Measurements from ENCODE around the gene ZNF564.
"Not testable (repeated sequence)": the region's sequence is repeated elsewhere in the genome, so short reads cannot be mapped to it uniquely, and the experiment has no call there.

ZNF564 gene

DNA sequence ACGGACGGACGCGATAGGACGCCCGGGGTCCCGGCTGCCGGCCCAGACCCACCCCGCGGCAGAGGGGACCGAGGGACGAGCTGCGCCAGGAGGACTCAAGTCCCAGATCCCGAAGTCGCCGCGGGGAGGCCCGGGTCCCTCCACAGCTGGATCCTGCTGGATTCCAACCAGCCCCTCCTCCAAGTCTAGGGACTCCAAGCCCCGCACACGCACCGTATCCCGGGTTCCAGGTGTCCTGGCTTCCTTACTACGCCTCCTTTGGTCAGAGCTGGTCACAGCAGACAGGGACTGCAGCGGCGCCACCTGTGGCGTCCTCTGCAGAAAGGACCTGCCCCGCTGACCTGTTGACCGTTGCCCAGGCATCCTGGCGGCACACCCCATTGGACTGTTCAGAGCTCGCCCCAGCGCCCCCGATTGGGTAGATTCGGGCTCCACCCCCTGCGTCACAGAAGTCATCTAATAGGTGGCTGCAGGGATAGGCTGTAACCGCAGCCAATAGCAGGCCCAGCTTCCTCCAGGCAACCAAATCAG lies 37.7 kb downstream of the ZNF564 start:
- FAIRE-seq, result no peak
- no peak for DNase-seq (ENCODE audit: insufficient read length, low spot score)

DNA sequence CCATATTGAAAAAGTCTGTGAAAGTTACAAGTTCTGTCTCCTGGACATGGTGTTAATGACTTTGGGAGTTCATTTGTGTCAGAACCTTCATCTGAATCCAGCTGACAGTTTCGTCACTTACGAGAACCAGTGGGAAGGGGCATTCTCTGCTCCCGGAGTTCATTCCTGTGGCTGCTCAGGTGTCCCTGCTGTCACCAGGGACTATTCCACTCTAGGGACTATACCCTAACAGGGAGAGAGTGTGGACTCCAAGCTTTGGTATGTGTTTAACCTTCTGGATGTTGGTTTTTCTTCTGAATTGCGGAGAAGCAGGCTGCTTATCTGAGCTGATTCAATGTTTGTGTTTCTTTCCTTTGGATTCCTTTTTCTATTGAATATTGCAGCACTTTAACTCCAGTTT lies 54.2 kb downstream of the ZNF564 start:
- no peak for FAIRE-seq

DNA sequence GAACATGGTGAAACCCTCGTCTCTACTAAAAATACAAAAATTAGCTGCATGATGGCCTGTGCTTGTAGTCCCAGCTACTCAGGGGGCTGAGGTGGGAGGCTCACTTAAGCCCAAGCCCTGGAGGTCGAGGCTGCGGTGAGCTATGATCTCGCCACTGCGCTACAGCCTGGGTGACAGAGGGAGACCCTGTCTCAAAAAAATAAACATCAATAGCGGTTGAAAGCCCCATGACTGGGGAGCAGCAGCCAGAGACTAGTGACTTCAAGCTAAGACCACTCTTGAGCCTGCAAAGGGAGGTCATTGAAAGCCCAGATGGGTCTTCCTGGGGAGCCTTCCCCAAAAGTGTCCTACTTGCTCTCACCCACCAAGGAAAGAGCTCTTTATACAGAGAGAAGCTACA lies 54.8 kb downstream of the ZNF564 start:
- no peak for DNase-seq (ENCODE audit: insufficient read length, low spot score)
- FAIRE-seq, result no peak

More for the DNA sequence above, 54.2 kb downstream of the ZNF564 start:
- DNase-seq (ENCODE audit: insufficient read length, low spot score), result no peak

DNA sequence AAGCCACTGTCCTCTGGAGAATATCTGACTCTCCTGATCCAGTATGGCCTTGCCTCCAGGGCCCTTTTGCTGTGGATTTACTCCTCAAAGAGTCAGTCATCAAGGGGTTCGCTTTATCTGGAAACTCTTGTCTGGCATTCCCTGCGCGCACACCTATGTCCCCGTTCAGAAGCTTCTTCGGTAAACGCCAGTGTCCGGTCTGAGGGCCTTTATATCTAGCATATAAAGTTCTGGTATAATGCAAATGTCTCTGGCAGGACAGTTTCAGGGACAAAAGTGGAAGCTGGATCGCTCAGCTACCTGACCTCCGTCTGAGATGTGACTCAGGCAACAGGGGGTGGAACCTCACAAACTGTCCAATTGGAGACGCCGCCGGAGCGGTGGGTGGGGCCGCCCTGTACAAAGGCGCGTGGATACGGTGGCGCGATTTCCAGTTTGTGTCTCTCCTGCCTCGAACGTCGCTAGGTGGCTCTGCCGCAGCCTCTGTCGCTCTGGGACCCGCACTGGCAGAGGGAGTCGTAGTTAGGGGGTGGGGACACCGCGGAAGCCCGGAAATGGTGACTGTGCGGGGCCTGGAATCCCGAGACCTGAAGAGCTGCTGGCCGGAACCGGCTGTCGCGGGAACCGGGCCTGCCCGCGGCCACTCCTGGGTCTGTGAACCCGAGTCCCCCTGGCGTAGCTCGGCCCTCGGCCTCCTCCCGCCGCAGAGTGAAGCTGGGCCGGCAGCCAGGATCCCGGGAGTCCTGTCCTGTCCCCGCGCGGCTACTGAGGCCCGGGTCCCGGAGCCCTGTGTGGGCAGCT lies 56.1 kb downstream of the ZNF564 start:
- DNase-seq (ENCODE audit: insufficient read length, low spot score), result peak; percentile 75
- FAIRE-seq, result peak; percentile 89

DNA sequence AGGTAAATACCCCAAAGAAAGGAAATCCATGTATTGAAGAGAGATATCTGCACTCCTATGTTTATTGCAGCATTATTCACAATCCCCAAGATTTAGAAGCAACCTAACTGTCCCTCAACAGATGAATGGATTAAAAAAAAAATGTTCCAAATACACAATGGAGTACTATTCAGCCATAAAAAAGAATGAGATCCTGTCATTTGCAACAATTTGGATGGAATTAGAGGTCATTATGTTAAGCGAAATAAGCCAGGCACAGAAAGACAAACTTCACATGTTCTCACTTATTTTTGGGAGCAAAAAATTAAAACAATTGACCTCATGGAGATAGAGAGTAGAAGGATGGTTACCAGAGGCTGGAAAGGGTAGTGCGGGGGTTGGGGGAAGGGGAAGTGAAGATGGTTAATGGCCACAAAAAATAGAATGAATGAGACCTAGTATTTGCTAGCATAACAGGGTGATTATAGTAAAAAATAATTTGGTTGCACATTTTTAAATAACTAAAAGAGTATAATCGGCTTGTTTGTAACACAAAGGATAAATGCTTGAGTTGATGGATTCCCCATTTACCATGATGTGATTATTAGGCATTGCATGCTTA lies 56.9 kb downstream of the ZNF564 start:
- DNase-seq (ENCODE audit: insufficient read length, low spot score) (no peak), FAIRE-seq (no peak)

DNA sequence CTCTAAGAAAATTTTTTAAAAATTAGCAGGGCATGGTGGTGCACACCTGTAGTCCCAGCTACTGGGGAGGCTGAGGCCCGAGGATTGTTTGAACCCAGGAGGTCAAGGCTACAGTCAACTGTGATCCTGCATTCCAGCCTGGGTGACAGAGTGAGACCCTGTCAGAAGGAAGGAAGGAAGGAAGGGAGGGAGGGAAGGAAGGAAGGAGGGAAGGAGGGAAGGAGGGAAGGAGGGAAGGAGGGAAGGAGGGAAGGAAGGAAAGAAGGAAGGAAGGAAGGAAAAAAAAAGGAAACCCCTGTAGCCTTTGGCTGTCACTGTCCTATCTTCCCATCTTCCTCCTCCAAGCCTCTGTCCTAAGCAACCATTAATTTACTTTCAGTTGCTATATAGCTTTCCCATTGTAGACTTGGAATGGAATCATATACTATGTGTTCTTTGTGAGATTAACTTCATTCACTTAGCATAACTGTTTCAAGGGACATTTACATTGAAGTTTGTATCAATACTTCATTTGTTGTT lies 65.0 kb downstream of the ZNF564 start:
- not testable (repeated sequence) for FAIRE-seq; DNase-seq (ENCODE audit: insufficient read length, low spot score)

DNA sequence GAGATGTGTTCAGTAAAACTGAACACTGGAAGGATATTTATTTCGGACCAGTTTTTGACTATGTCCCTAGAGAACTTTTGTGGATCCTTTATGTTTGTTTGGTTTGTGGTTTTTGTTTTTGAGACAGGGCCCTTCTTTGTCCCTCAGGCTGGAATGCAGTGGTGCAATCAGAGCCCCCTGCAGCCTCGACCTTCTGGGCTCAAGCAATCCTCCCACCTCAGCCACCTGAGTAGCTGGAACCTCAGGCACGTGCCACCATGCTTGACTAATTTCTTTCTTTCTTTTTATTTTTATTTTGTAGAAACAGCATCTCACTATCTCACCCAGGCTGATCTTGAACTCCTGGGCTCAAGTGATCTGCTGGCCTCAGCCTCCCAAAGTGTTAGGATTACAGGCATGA lies 65.7 kb downstream of the ZNF564 start:
- FAIRE-seq, result no peak
- DNase-seq (ENCODE audit: insufficient read length, low spot score), result no peak

DNA sequence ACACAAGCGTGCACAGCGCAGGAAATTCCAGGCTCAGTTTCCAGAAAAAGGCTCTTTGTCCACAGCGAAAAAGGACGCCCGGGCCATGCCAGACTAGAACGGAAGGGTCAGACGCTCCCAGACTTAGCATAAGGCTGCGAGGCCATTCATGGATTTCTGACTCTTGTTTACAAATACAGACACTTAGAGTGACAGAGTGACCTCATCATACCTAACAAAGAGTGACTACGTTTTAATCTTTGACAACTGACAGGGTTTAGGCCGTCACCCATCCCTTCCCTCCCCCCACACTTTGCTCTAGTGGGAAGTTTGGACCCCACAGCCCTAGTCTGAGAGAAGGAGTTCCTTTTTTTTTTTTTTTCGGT lies 66.2 kb downstream of the ZNF564 start:
- no peak for DNase-seq (ENCODE audit: insufficient read length, low spot score)
- no peak for FAIRE-seq

DNA sequence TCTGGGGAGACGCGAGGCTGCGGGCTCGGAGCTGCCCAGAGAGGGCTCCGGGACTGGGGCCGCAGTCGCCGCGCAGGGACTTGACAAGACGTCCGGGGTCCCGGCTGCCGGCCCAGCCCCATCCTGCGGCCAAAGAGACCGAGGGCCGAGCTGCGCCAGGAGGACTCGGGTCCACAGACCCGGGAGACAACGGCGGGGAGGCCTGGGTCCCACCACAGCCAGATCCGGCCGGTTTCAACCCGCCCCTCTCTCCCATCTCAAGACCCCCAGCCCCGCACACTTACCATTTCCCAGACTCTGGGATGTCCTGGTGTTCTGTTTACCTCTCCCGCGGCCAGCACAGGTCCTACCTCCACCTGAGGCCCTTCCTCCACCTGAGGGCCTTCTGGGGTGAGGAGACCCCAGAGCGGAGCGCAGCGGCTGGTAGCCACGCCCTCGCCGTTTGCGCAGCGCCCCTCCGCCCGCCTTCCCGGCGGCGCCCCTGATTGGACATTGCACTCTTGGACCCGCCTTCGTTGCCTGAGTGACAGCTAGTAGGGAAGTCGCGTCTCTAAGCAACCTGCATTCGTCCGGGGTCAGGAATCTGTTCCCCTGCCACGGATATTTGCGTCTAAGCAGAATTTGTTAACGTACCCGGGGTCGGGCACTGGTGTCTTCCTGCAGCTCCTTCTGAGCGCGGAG lies 66.8 kb downstream of the ZNF564 start, which contains the start of gene ZNF709:
TSS of gene ZNF709 (minus strand) at position 446 of the 681 bp plus-strand sequence. CDS start at position 287, 159 bp downstream.
- peak; percentile 98 for FAIRE-seq

DNA sequence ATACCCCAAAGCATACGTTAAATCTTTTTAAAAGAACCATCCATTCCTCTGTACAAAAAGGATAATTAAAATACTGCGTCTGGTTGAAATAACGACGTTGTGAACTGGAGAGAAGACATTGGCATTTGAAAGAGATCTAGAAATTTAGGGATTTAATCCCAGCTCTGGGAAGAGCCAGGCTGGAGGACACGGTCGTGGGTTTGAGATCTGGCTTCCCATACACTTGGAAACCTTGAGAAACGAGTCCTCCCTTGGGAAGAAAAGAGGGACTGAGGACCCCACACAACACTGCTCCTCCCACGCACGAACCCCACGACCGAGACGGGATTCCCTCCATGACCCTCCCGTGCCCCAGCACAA lies 67.3 kb downstream of the ZNF564 start:
- FAIRE-seq (no peak), DNase-seq (ENCODE audit: insufficient read length, low spot score) (no peak)

More for the DNA sequence above, 66.8 kb downstream of the ZNF564 start, which contains the start of gene ZNF709:
- peak; percentile 95 for DNase-seq (ENCODE audit: insufficient read length, low spot score)

DNA sequence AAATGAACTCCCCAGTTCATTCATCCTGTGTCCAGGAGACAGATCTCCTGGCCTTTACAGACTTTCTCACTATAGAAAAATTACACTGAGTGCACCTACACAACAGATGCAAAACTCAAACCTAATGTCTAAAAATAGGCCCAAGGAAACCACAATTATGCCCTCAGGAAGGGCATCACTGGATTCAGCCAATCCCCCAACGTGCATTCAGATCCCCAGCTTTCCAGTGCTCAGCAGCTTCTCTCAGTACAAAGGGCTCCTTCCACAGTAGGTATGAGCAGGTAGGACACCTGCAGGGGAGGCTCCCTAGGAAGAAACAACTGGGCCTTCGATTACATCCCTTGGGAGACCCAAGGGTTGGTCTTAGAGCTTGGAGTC lies 68.8 kb downstream of the ZNF564 start:
- no peak for FAIRE-seq
- no peak for DNase-seq (ENCODE audit: insufficient read length, low spot score)

DNA sequence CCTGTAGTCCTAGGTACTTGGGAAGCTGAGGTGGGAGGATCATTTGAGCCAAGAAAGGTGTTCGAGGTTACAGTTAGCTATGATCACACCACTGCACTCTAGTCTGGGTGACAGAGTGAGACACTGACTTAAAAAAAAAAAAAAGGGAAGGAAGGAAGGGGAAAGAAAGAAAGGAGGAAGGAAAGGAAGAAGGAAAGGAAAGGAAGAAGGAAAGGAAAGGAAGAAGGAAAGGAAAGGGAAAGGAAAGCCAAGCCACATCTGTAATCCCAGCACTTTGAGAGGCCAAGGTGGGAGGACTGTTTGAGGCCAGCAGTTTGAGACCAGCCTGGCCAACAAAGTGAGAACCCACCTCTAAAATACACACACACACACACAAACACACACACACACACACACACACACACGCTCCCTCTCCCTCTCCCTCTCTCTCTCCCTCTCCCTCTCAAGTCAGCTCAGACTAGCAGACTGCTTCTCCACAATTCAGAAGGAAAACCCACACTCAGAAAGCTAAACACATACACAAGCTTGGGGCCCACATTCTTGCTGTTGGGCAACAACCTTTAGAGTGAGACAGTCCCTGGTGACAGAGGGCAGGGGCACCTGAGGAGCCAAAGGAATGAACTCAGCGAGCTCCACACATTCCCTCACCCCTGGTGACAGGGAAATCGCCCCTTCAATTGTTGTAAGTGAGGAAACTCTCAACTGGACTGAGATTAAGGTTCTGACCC lies 69.3 kb downstream of the ZNF564 start:
- FAIRE-seq (peak; percentile 23), DNase-seq (ENCODE audit: insufficient read length, low spot score) (no peak)

DNA sequence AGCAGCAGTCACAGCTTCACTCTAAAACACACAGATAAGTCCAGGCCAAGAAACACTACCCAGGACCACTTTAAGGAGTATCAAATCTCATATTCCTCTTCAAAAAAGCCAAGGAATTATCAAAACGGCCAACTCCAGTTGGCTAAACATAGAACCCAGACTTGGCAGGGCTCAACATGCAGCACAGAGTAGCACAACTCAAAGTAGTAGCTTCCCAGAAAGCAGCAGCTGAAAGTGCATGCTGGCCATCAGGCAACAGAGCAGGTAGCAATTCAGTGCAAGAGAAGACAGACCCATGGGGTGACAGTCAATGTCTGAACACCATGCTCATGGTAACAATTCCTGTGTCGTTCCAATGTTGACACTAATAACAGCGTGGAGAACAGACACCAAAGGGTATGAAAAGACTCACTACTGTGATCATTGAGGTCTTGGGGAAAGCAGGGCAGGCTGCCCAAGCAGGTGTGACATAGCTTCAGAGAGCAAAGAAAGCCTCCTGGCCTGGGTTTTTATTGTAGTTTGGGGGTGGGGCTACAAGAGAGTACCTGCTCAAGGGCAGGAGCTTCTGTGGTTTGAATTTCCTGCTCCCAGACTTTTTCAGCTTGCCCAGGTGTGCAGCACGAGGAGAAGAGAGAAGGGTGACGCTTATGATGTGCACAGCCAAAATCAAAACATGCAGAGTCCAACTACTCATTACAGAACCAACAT lies 72.9 kb downstream of the ZNF564 start:
- DNase-seq (ENCODE audit: insufficient read length, low spot score) (no peak), FAIRE-seq (peak; percentile 54)
